Heart left ventricle (tissue), 16 donors: Measurements from ENCODE around the gene FAM229A. TPM values are rescaled to one million over a fixed set of nuclear protein-coding genes. Genes with fewer than 3 reads are reported as not detected.
A peak's percentile ranks its signal among the peaks of the same experiment; 100 is the strongest.

Source experiments
- ATAC-seq, 4 donors: fragments of 200-7000 bp; cut with Tn5 transposase; one replicate each; pipeline ENCODE4 v1.9.1; 2020 to 2022; ENCODE audit warnings: moderate library complexity in 4 of 4, mild to moderate bottlenecking in 3 of 4, moderate number of reproducible peaks in 1 of 4
- DNase-seq, 5 donors: peaks; one replicate each; pipeline ENCODE4 v3.0.0-alpha.2; 2020
- H3K27ac ChIP-seq, 12 donors: fragments of 200-600 bp; sonication (generic) in 4 of 12; one replicate each; pipeline versions ENCODE4 v1.5.0 to v1.8.0; 2016 to 2022; ENCODE audit warnings: mild to moderate bottlenecking in 2 of 12
- H3K27me3 ChIP-seq, 9 donors: fragments of 200-600 bp; sonication (generic) in 2 of 9; one replicate each; pipeline versions ENCODE4 v1.5.1 to v1.8.0; 2016 to 2022; ENCODE audit warnings: mild to moderate bottlenecking in 3 of 9
- H3K36me3 ChIP-seq, 9 donors: fragments of 200-600 bp; sonication (generic) in 2 of 9; one replicate each; pipeline versions ENCODE4 v1.5.0 to v1.8.0; 2018 to 2022; ENCODE audit warnings: mild to moderate bottlenecking in 2 of 9
- H3K4me1 ChIP-seq, 12 donors: fragments of 200-600 bp; sonication (generic) in 4 of 12; one replicate each; pipeline versions ENCODE4 v1.5.0 to v1.8.0; 2016 to 2022; ENCODE audit warnings: mild to moderate bottlenecking in 3 of 12
- H3K4me3 ChIP-seq, 12 donors: fragments of 200-600 bp; sonication (generic) in 4 of 12; one replicate each; pipeline versions ENCODE4 v1.5.0 to v1.8.0; 2017 to 2022; ENCODE audit warnings: mild to moderate bottlenecking in 9 of 12, moderate library complexity in 4 of 12
- H3K9me3 ChIP-seq, 12 donors: fragments of 200-600 bp; sonication (generic) in 4 of 12; one replicate each; pipeline versions ENCODE4 v1.5.0 to v1.8.0; 2016 to 2022; ENCODE audit warnings: mild to moderate bottlenecking in 1 of 12
- POLR2A ChIP-seq, 2 donors: fragments of 450-650 bp; IDR thresholded peaks; one replicate each; pipeline ENCODE4 v1.6.1; 2017; ENCODE audit warnings: antibody characterized with exemption in 2 of 2, mild to moderate bottlenecking in 2 of 2, moderate library complexity in 2 of 2
- WGBS, 4 donors: extraction: QIAGEN DNeasy Blood & Tissue Kit in 2 of 4; methylation state at CpG; one replicate each; pipeline versions ENCODE4 v1.1.5 to v1.1.7; 2013 to 2018; 5-methylcytosine and 5-hydroxymethylcytosine counted together
- intact Hi-C, 10 donors: fragments of 100-400 bp; cut with DNase I; formaldehyde crosslinking; loops; one replicate each; pipeline versions ENCODE4 v1.11.1 to v1.14.2; 2022
- polyA plus RNA-seq, 2 donors: library from polyadenylated mRNA; stranded (reverse); fragments of 200-250 nt; gene quantifications; one replicate each; pipeline ENCODE4 v1.2.3, GENCODE V29; 2013
- total RNA-seq, 9 donors: library from RNA; depleted of rRNA in 2 of 9; stranded (reverse); fragments of >200 nt in 2 of 9; fragmentation: NEBNext Ultra II Directional in 3 of 9; extraction: Animal tissue kit (Norgen Biotek cat#: 25700) in 3 of 9; gene quantifications; one replicate each; pipeline versions ENCODE4 v1.1.0 to v1.2.4, GENCODE V29; 2016 to 2023
- TF ChIP-seq, protein P1 (sequence below), 12 donors: fragments of 200-600 bp; sonication (generic) in 4 of 12; IDR thresholded peaks; one replicate each; pipeline versions ENCODE4 v1.5.0 to v1.8.0; 2018 to 2022; ENCODE audit warnings: antibody characterized with exemption in 12 of 12, mild to moderate bottlenecking in 5 of 12
- donor health status: ischemic (EF 13 %, LVEDD 7.1; RV severe dilation, severe dysfunction).
- donor health status: healthy with polysubstance abuse.
- donor health status: DM: no; HTN: yes; CAD: no.
- donor health status: DM: no; HTN: no; CAD: no.
- donor health status: ischemic (EF 25% LVEDD 6.9; RV normal size, moderate dysfunction).
- donor health status: ischemic (EF 25% LVEDD 5.7; RV mildly dilated, moderate dysfunction).
- donor health status: healthy.
- donor health status: DM: yes; HTN: yes; CAD: no.
- donor health status: ischemic (EF 35%, LVEDD 5.7; RV mildly dilated, moderate dysfunction).
- donor health status: nonischemic (EF 11% LVEDD 7.7; RV severe dilation, severe dysfunction).
- donor health status: DM: yes; HTN: yes; CAD: no.
- donor health status: PGD.
- donor health status: ischemic (EF 29% LVEDD 5.4; RV normal size, mild dysfunction).
- donor health status: nonischemic (EF 23%, LVEDD 6.1; RV moderate dilation, normal function).

FAM229A gene
- total and polyA plus RNA-seq, 11 donors = 1.2 to 4.4 (median 2.1) TPM

DNA sequence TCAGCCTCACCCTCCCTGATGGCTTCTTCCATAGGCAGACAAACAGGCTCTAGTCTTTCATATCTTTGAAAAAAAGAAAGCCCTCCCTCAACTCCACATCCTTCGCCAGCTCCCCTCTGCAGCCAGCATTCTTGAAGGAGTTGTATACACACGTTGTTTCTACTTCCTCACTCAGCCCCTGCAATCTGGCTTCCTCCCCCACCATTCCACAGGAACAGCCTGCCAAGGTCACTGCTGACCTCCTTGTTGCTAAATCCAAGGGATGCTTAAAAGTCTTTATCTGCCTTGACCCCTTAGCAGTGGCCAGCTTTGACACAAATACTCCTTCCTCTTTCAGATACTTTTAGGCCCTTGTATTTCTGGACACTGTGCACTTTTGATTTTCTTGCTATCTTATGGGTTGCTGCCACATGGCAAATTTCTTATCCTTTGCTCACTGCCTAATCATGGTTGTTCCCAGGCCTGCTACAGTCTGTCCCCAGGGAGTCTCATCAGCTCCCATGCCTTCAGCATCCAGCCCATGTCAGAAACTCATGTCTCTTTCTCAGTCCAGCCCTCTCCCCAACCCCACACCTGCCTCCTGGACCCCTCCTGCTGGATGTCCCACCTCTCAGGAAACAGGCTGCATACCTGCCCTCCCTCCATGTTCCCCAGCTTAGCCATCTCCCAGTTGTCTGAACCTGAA lies 8.3 kb downstream of the FAM229A start:
- DNase-seq = peak in 4 of 5 donors; percentile 51 to 75 (median 62)
- no peak overlapping the region for H3K4me3 ChIP-seq
- H3K27me3 ChIP-seq = no peaks in the 10 kb centered on the region
- no peak for TF ChIP-seq POLR2A (IDR thresholded peaks at IDR 0.05)
- TF ChIP-seq, protein P1, sequence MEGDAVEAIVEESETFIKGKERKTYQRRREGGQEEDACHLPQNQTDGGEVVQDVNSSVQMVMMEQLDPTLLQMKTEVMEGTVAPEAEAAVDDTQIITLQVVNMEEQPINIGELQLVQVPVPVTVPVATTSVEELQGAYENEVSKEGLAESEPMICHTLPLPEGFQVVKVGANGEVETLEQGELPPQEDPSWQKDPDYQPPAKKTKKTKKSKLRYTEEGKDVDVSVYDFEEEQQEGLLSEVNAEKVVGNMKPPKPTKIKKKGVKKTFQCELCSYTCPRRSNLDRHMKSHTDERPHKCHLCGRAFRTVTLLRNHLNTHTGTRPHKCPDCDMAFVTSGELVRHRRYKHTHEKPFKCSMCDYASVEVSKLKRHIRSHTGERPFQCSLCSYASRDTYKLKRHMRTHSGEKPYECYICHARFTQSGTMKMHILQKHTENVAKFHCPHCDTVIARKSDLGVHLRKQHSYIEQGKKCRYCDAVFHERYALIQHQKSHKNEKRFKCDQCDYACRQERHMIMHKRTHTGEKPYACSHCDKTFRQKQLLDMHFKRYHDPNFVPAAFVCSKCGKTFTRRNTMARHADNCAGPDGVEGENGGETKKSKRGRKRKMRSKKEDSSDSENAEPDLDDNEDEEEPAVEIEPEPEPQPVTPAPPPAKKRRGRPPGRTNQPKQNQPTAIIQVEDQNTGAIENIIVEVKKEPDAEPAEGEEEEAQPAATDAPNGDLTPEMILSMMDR (IDR thresholded peaks at IDR 0.05) = no peak
- no peaks in the 10 kb centered on the region for H3K36me3 ChIP-seq
- peak overlapping the region in 11 of 12 donors; percentile 60 to 99 (median 93) for H3K27ac ChIP-seq
- peaks cover 0 to 4% (median 0%) of the 10 kb centered on the region in 12 donors for H3K9me3 ChIP-seq
- peak in 2 of 4 donors; percentile 5 to 11 for ATAC-seq
- H3K4me1 ChIP-seq = peaks cover 0 to 54% (median 33%) of the 10 kb centered on the region in 12 donors
- intact Hi-C loops = loop anchor here in 1 of 10 donors (5.0 kb wide), 1 partner anchor 38 kb away; the partner anchor contains the start of gene BSDC1
- WGBS, 4 donors = 25 to 35% (median 27%) methylated on average over 2 of the region's 2 CpGs

- no peak for ATAC-seq
- intact Hi-C loops = loop anchor here in 1 of 10 donors (5.0 kb wide), 1 partner anchor 39 kb away; the partner anchor contains the start of gene BSDC1
- Histone ChIP-seq H3K4me1 (peaks cover 0 to 58% (median 35%) of the 10 kb centered on the region in 12 donors), H3K4me3 (peak overlapping the region in 1 of 12 donors; percentile 7), H3K27ac (peak overlapping the region in 11 of 12 donors; percentile 60 to 99 (median 93)), H3K36me3 (no peaks in the 10 kb centered on the region), H3K27me3 (no peaks in the 10 kb centered on the region), H3K9me3 (peaks cover 0 to 4% (median 0%) of the 10 kb centered on the region in 12 donors)
- 65 to 71% (median 68%) methylated on average over 2 of the region's 2 CpGs for WGBS, 4 donors
- no peak for TF ChIP-seq POLR2A (IDR thresholded peaks at IDR 0.05)
- TF ChIP-seq, protein P1 (IDR thresholded peaks at IDR 0.05) = no peak
- no peak for DNase-seq
These were observed 8.9 kb downstream of the FAM229A start for GRCh38 chr1:32353431-32353830.

GRCh38 chr1:32352831-32353383 lies 9.4 kb downstream of the FAM229A start:
- ATAC-seq (no peak), DNase-seq (peak in 1 of 5 donors; percentile 54)
- peaks cover 0 to 4% (median 0%) of the 10 kb centered on the region in 12 donors for H3K9me3 ChIP-seq
- intact Hi-C loops = loop anchor here in 1 of 10 donors (5.0 kb wide), 1 partner anchor 39 kb away; the partner anchor contains the start of gene BSDC1
- WGBS, 4 donors = 67 to 83% (median 73%) methylated on average over 1 to 2 of the region's 2 CpGs
- peak overlapping the region in 5 of 12 donors; percentile 70 to 88 (median 78) for H3K4me3 ChIP-seq
- H3K27me3 ChIP-seq = no peaks in the 10 kb centered on the region
- peaks cover 0 to 59% (median 35%) of the 10 kb centered on the region in 12 donors for H3K4me1 ChIP-seq
- TF ChIP-seq, protein P1 (IDR thresholded peaks at IDR 0.05) = no peak
- TF ChIP-seq POLR2A (IDR thresholded peaks at IDR 0.05) = no peak
- H3K36me3 ChIP-seq = no peaks in the 10 kb centered on the region
- peak overlapping the region; percentile 80 to 99 (median 94) for H3K27ac ChIP-seq

- H3K4me1 ChIP-seq = peaks cover 0 to 59% (median 35%) of the 10 kb centered on the region in 12 donors
These were observed 10.0 kb downstream of the FAM229A start for GRCh38 chr1:32352239-32352745.

More at GRCh38 chr1:32352239-32352745, 10.0 kb downstream of the FAM229A start:
- DNase-seq (no peak), ATAC-seq (no peak)
- Histone ChIP-seq H3K36me3 (no peaks in the 10 kb centered on the region), H3K9me3 (peaks cover 0 to 4% (median 0%) of the 10 kb centered on the region in 12 donors), H3K27ac (peak overlapping the region; percentile 80 to 99 (median 94)), H3K27me3 (no peaks in the 10 kb centered on the region), H3K4me3 (peak overlapping the region; percentile 63 to 96 (median 76))
- WGBS, 4 donors = 37 to 54% (median 38%) methylated on average over 5 to 8 of the region's 8 CpGs
- TF ChIP-seq, protein P1 (IDR thresholded peaks at IDR 0.05) = no peak
- no peak for TF ChIP-seq POLR2A (IDR thresholded peaks at IDR 0.05)
- intact Hi-C loops = loop anchor here in 1 of 10 donors (5.0 kb wide), 1 partner anchor 40 kb away; the partner anchor contains the start of gene BSDC1
